GM23248 (cell line): ENCODE measurements around the gene LRP6. TPM values are rescaled to one million over a fixed set of nuclear protein-coding genes. Genes with fewer than 3 reads are reported as not detected.
"Not testable (repeated sequence)": the region's sequence is repeated elsewhere in the genome, so short reads cannot be mapped to it uniquely, and the experiment has no call there.

Experiments used
- DNase-seq: peaks from one replicate; pipeline ENCODE4 v3.0.0-alpha.2; 2015
- H2AFZ ChIP-seq: fragments of 200-600 bp; sonication (generic); 2 replicates; pipeline ENCODE4 v1.6.1; 2016; ENCODE audit warnings: antibody characterized with exemption
- H3F3A ChIP-seq: fragments of 200-600 bp; sonication (generic); 2 replicates; pipeline ENCODE4 v1.6.1; 2016; ENCODE audit warnings: mild to moderate bottlenecking, antibody characterized with exemption, mixed run types; ENCODE audit not compliant: insufficient read depth
- H3K27ac ChIP-seq: fragments of 200-600 bp; sonication (generic); 2 replicates; pipeline ENCODE4 v1.5.1; 2016; ENCODE audit warnings: mild to moderate bottlenecking
- H3K27me3 ChIP-seq: fragments of 200-600 bp; sonication (generic); replicated peaks from 2 replicates; pipeline ENCODE4 v1.6.1; 2016; ENCODE audit warnings: mild to moderate bottlenecking; ENCODE audit not compliant: insufficient read depth
- H3K36me3 ChIP-seq: fragments of 200-600 bp; sonication (generic); 2 replicates; pipeline ENCODE4 v1.6.1; 2016; ENCODE audit warnings: low read depth, mild to moderate bottlenecking
- H3K4me1 ChIP-seq: fragments of 200-600 bp; sonication (generic); 2 replicates; pipeline ENCODE4 v1.6.1; 2016; ENCODE audit warnings: mild to moderate bottlenecking; ENCODE audit not compliant: insufficient read depth
- H3K4me2 ChIP-seq: fragments of 200-600 bp; sonication (generic); one replicate; pipeline ENCODE4 v1.6.1; 2016; ENCODE audit warnings: mild to moderate bottlenecking; ENCODE audit not compliant: unreplicated experiment
- H3K4me3 ChIP-seq: fragments of 200-600 bp; sonication (generic); 2 replicates; pipeline ENCODE4 v1.5.1; 2016; ENCODE audit warnings: mild to moderate bottlenecking
- H3K79me2 ChIP-seq: fragments of 200-600 bp; sonication (generic); 2 replicates; pipeline ENCODE4 v1.6.1; 2016; ENCODE audit warnings: mild to moderate bottlenecking; ENCODE audit not compliant: insufficient read depth
- H3K9ac ChIP-seq: fragments of 200-600 bp; sonication (generic); 2 replicates; pipeline ENCODE4 v1.6.1; 2016; ENCODE audit warnings: mild to moderate bottlenecking
- H3K9me2 ChIP-seq: fragments of 200-600 bp; sonication (generic); 2 replicates; pipeline ENCODE4 v1.6.1; 2016; ENCODE audit warnings: mixed run types, mild to moderate bottlenecking, moderate library complexity; ENCODE audit not compliant: insufficient read depth
- H3K9me3 ChIP-seq: fragments of 200-600 bp; sonication (generic); one replicate; pipeline ENCODE4 v1.6.1; 2017; ENCODE audit warnings: low read depth
- H4K20me1 ChIP-seq: fragments of 200-600 bp; sonication (generic); 2 replicates; pipeline ENCODE4 v1.6.0; 2016; ENCODE audit not compliant: insufficient read depth
- EZH2 ChIP-seq: fragments of 200-600 bp; sonication (generic); IDR thresholded peaks from 2 replicates; pipeline ENCODE4 v1.6.1; 2018; ENCODE audit warnings: antibody characterized with exemption, mild to moderate bottlenecking; ENCODE audit not compliant: insufficient read depth, poor library complexity, severe bottlenecking
- EZH2phosphoT487 ChIP-seq: fragments of 200-600 bp; sonication (generic); IDR thresholded peaks from 2 replicates; pipeline ENCODE4 v1.6.1; 2018; ENCODE audit warnings: antibody characterized with exemption, moderate library complexity, mild to moderate bottlenecking, low read depth; ENCODE audit not compliant: insufficient read depth
- WGBS, 2 experiments: methylation state at CpG; one replicate each; pipeline ENCODE4 v1.1.6; 2015 to 2017; ENCODE audit warnings: low lambda C conversion rate in 2 of 2, low coverage in 1 of 2; ENCODE audit errors: missing lambda C conversion rate in 2 of 2; 5-methylcytosine and 5-hydroxymethylcytosine counted together
- in situ Hi-C: fragments of 300-500 bp; cut with MboI; formaldehyde crosslinking; loops from 2 replicates; pipeline ENCODE4 v1.15.0; 2020
- polyA plus RNA-seq: library from polyadenylated mRNA; unstranded; fragments of >200 nt; fragmentation: Nextera tagmentation; extraction: Ambion mirVana; gene quantifications from 2 replicates; pipeline ENCODE4 v1.2.1, GENCODE V29; 2016
- total RNA-seq: library from RNA; depleted of rRNA; stranded (reverse); fragments of >200 nt; shearing (Covaris generic); gene quantifications from 2 replicates; pipeline ENCODE4 v1.2.3, GENCODE V29; 2014

The LRP6 gene
- total and polyA plus RNA-seq, 2 experiments from 2014 or later, result 10.3 to 20.1 TPM

DNA sequence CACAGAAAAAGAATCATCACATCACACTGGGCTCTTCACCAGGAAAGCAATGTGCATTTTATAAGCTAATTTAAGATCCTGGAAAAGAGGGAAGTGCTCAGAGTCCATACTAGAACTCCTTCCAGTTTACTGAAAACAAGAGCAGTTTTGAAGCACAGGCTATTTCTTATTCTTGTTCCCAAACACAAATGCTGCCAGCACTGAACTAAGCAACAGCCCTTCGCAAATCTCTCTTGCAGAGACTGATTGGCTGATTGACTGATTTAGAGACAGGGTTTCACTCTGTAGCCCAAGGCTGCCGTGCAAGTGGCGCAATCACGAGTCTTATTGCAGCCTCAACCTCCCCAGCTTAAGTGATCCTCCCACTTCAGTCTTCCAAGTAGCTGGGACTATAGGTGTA, 151.3 kb downstream of the LRP6 start:
- H3K9me2 ChIP-seq, result no peaks in the 10 kb centered on the region
- H3K4me3 ChIP-seq, result no peak overlapping the region
- no peaks in the 10 kb centered on the region for H4K20me1 ChIP-seq
- H3K27me3 ChIP-seq, result no peaks in the 10 kb centered on the region
- H3K36me3 ChIP-seq, result peaks cover 6% of the 10 kb centered on the region
- H3F3A ChIP-seq, result no peaks in the 10 kb centered on the region
- H3K9me3 ChIP-seq, result no peaks in the 10 kb centered on the region
- WGBS, 2 experiments, result 55 to 57% methylated on average over 4 of the region's 4 CpGs
- no peak overlapping the region for H3K4me2 ChIP-seq
- in situ Hi-C loops, result no loop called here
- H2AFZ ChIP-seq, result no peak overlapping the region
- H3K9ac ChIP-seq, result no peak overlapping the region
- H3K4me1 ChIP-seq, result no peaks in the 10 kb centered on the region
- no peak for TF ChIP-seq EZH2
- no peak for TF ChIP-seq EZH2phosphoT487
- H3K27ac ChIP-seq, result no peak overlapping the region
- H3K79me2 ChIP-seq, result no peaks in the 10 kb centered on the region
- DNase-seq, result no peak

- WGBS, 2 experiments, result 76 to 85% methylated on average over 29 to 37 of the region's 37 CpGs
Measured at GRCh38 chr12:12110923-12111555, 155.8 kb downstream of the LRP6 start.

DNA sequence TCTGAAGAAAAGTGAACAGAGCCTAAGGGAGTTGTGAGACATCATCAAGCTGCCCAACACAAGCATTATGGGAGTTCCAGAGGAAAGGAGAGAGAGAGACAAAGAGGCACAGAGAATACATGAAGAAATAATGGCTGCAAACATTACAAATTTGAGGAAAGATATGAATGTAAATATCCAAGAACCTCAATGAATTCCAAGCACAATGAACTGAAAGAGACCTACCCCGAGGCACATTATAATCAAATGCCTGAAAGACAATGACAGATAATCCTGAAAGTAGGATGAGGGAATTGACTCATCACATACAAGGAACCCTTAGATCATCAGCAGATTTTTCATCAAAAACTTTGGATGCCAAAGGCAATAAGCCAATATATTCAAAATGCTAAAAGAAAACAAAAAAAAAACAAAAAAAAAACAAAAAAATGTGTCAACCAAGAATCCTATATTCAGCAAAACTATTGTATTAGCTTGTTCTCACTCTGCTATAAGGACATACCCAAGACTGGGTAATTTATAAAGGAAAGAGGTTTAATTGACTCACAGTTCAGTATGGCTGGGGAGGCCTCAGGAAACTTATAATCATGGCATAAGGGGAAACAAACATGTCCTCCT, 158.3 kb downstream of the LRP6 start:
- Histone ChIP-seq H3K9me2 (no peaks in the 10 kb centered on the region), H3K4me1 (no peaks in the 10 kb centered on the region), H3K4me2 (no peak overlapping the region), H2AFZ (no peak overlapping the region), H3K27me3 (no peaks in the 10 kb centered on the region), H3K4me3 (no peak overlapping the region), H3K9ac (no peak overlapping the region), H4K20me1 (no peaks in the 10 kb centered on the region), H3K27ac (no peak overlapping the region), H3K36me3 (no peaks in the 10 kb centered on the region), H3K79me2 (no peaks in the 10 kb centered on the region), H3F3A (no peaks in the 10 kb centered on the region; the same call in 1 of the 2 replicates), H3K9me3 (no peaks in the 10 kb centered on the region)
- WGBS, 2 experiments, result 89 to 96% methylated on average over 1 of the region's 1 CpG
- TF ChIP-seq EZH2 (no peak), EZH2phosphoT487 (no peak)
- no peak for DNase-seq
- in situ Hi-C loops, result no loop called here

More at GRCh38 chr12:12110923-12111555, 155.8 kb downstream of the LRP6 start:
- DNase-seq, in situ Hi-C loops, H3K9me2 ChIP-seq, H3K4me2 ChIP-seq, H4K20me1 ChIP-seq, H3K4me1 ChIP-seq, H3K36me3 ChIP-seq, H2AFZ ChIP-seq, H3K9ac ChIP-seq, H3K9me3 ChIP-seq, H3K27ac ChIP-seq, H3F3A ChIP-seq, H3K27me3 ChIP-seq, H3K79me2 ChIP-seq: not testable (repeated sequence)
- H3K4me3 ChIP-seq, result 0 out of 2 replicates have a peak overlapping the region, but pooled peaks have one; percentile 35

DNA sequence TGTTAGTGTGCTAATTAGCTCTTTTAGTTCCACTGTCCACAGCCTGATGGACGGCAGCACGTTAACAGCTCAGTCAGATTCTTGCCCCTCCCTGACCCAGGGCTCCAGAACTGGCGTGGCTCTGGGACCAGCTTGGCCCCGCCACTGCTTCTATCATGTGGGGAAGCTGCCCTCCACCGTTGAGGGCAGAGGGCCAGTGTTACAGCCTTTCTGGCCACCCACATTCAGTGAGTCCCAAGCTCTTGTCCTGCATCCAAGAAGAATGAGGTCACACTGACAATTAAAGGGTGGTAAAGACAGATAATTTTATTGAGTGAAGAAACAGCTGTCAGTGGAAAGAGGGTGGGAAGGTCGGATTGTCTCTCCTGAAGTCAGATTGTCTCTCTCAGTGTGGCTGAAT, 159.2 kb downstream of the LRP6 start:
- 13 to 25% methylated on average over 6 of the region's 6 CpGs for WGBS, 2 experiments
- Histone ChIP-seq H3K9me3 (no peaks in the 10 kb centered on the region), H3K4me1 (no peaks in the 10 kb centered on the region), H3K9me2 (no peaks in the 10 kb centered on the region), H4K20me1 (no peaks in the 10 kb centered on the region), H3F3A (no peaks in the 10 kb centered on the region; the same call in 1 of the 2 replicates), H3K36me3 (no peaks in the 10 kb centered on the region), H3K79me2 (no peaks in the 10 kb centered on the region), H3K4me3 (no peak overlapping the region), H3K27ac (no peak overlapping the region), H3K9ac (no peak overlapping the region), H3K4me2 (no peak overlapping the region), H2AFZ (no peak overlapping the region), H3K27me3 (no peaks in the 10 kb centered on the region)
- TF ChIP-seq EZH2, result no peak
- TF ChIP-seq EZH2phosphoT487, result no peak
- in situ Hi-C loops, result no loop called here
- peak; percentile 15 for DNase-seq
